MV-4-11 (cell line): Measurements from ENCODE around the gene USP27X.

Experiments used
- DNase-seq: peaks from one replicate; lab custom pipeline; 2025; lab: John Stamatoyannopoulos, UW

Gene USP27X

GRCh38 chrX:49878834-49879655 is at the start of gene USP27X:
Gene USP27X, plus strand, starts transcription at chrX:49879484. Its CDS starts 824 bp downstream, at chrX:49880308.
- peak; percentile 54 for DNase-seq

- DNase-seq, result peak; percentile 5
Observed at GRCh38 chrX:49838374-49838773, 40.9 kb upstream of the USP27X start.

- peak; percentile 33 for DNase-seq
Observed at GRCh38 chrX:49840679-49841078, 38.6 kb upstream of the USP27X start.

- DNase-seq, result peak; percentile 0
Observed at GRCh38 chrX:49842621-49843020, 36.7 kb upstream of the USP27X start.

- DNase-seq, result no peak
Observed at GRCh38 chrX:49844611-49845010, 34.7 kb upstream of the USP27X start.

GRCh38 chrX:49845701-49846403 is 33.4 kb upstream of the USP27X start:
- no peak for DNase-seq

- no peak for DNase-seq
Observed at GRCh38 chrX:49846522-49846921, 32.8 kb upstream of the USP27X start.

- DNase-seq, result no peak
Observed at GRCh38 chrX:49848275-49848674, 31.0 kb upstream of the USP27X start.

- DNase-seq, result no peak
Observed at GRCh38 chrX:49850028-49850427, 29.3 kb upstream of the USP27X start.

GRCh38 chrX:49853661-49854060 is 25.6 kb upstream of the USP27X start:
- DNase-seq, result no peak

- no peak for DNase-seq
Observed at GRCh38 chrX:49856819-49857218, 22.5 kb upstream of the USP27X start.

GRCh38 chrX:49858341-49858740 is 20.9 kb upstream of the USP27X start:
- no peak for DNase-seq

GRCh38 chrX:49859491-49859890 is 19.8 kb upstream of the USP27X start:
- no peak for DNase-seq

- DNase-seq, result no peak
Observed at GRCh38 chrX:49860867-49861535, 18.3 kb upstream of the USP27X start.

- no peak for DNase-seq
Observed at GRCh38 chrX:49862093-49862492, 17.2 kb upstream of the USP27X start.

GRCh38 chrX:49868739-49869138 is 10.5 kb upstream of the USP27X start:
- no peak for DNase-seq

GRCh38 chrX:49876750-49877149 is 2.5 kb upstream of the USP27X start:
- DNase-seq, result no peak

GRCh38 chrX:49877397-49878101 is 1.7 kb upstream of the USP27X start:
- peak; percentile 50 for DNase-seq

- no peak for DNase-seq
Observed at GRCh38 chrX:49878128-49878833, 1.0 kb upstream of the USP27X start.

- DNase-seq, result no peak
Observed at GRCh38 chrX:49879656-49880277, 483 bp downstream of the USP27X start.

GRCh38 chrX:49880668-49881067 is 1.4 kb downstream of the USP27X start:
- no peak for DNase-seq
